Fibroblast of skin of left quadriceps (primary cell): Measurements from ENCODE around the gene MRPL19.
A peak's percentile ranks its signal among the peaks of the same experiment; 100 is the strongest.

Source experiments
- DNase-seq, 2 experiments: peaks; one replicate each; pipeline ENCODE4 v3.0.0-alpha.2; 2013; ENCODE audit warnings: low read depth in 2 of 2

MRPL19 gene

DNA sequence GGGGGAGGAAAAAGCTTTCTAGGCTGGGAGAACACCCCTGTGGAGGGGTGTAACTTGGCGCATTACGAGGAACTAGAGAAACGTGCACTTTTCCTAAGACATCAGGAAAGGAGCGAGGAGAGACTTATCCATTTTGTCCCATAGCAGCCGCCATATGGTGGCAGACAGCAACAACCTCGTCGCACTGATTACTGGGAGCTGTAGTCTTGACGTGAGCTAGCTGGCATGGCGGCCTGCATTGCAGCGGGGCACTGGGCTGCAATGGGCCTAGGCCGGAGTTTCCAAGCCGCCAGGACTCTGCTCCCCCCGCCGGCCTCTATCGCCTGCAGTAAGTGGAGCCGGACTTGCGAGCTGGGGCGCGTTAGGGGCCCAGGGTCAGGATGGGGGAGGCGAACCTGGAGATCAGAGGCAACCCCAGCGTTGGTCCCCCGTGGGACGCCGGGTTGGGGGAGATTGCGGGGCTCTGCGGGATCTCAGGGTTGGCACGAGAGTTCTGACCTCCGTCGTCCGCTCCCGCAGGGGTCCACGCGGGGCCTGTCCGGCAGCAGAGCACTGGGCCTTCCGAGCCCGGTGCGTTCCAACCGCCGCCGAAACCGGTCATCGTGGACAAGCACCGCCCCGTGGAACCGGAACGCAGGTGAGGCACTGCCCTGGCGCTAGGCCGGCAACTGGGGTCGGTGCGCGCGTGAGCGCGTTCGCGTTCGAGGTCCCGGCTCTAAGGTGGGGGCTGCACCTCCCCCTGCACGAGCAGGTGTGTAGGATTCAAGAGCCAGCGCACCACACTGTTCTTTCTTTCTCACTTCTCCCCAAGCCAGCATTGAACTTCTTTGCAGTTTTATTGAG lies at the start of gene MRPL19:
Gene MRPL19, plus strand, starts transcription at position 201 of the 843 bp plus-strand sequence. Its CDS starts 25 bp downstream, at position 226.
- peak; percentile 89 to 90 for DNase-seq

- no peak for DNase-seq
Observed at GRCh38 chr2:75596784-75597183, 49.8 kb upstream of the MRPL19 start.

DNA sequence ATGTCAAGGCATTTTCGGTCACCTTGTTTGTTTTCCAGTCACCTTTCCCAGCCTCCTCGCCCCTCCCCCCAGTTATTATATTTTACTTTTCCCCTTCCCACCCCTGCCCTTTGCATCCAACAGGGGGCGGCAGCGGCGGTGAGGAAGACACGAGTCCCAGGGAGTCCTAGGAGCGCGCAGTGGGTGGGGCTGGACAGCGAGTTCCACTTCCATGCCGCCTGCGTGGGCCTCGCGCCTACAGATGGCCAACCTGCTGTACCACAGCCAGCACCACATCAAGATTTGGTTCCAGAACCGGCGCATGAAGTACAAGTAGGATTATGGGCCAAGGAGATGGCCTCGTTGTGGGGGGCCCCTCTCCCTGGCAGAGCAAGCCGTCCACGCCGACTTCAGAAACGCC lies 48.6 kb upstream of the MRPL19 start:
- no peak for DNase-seq

DNA sequence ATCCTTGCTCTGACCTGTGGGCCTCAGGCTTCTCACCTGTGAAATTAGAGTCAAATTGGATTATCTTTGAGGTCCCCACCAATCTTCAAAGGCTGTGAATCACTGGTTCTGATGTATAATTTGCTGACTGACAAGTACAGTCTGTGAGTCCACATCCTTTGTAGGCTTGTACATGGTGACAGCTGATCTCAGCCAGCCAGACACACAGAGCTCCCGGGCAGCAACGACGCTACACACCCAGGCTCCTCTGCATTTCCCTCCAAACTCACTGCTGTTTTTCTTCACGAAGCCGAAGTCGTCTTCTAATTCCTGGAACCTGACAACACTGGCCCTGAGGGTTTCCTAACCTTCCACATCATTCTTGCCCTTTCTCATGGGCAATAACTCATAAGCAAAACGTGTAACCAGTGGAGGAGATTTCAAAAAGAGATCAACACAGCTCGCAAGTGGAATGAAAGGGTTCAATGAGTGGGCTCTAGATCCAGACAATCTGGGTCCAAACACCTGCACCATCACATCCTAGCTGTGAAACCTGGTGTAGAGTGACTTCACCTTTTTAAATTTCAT lies 47.9 kb upstream of the MRPL19 start:
- no peak for DNase-seq

DNA sequence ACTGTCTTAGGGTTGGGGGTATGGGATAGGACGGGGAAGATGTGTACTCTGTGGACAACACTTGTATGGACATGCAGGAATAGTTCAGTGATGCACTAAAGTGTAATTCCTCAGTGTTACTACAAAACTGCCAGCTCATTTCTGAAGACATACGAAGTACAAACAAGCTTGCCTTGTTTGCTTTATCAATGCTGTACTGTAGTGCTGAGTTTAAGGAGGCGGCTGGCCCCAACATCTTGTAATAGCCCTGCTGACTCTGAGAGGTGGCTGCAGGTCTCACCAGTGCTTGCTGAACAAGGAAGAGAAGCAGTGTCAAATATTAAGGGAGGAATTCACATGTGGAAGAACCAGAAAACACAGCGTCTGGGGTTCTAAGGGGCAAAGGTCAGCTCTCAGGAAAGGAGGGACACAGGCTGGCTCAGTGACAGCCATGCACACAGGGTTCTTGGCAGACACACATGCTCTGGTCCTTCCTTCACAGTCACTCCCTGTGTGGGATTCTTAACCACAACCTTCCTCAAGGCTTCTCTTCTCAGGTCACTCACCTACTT lies 46.0 kb upstream of the MRPL19 start:
- DNase-seq, result no peak

- peak in 1 of 2 experiments; percentile 55 for DNase-seq
Observed at GRCh38 chr2:75602724-75603342, 43.8 kb upstream of the MRPL19 start.

GRCh38 chr2:75603477-75603876 lies 43.1 kb upstream of the MRPL19 start:
- DNase-seq, result no peak

- no peak for DNase-seq
Observed at GRCh38 chr2:75604484-75604883, 42.1 kb upstream of the MRPL19 start.

DNA sequence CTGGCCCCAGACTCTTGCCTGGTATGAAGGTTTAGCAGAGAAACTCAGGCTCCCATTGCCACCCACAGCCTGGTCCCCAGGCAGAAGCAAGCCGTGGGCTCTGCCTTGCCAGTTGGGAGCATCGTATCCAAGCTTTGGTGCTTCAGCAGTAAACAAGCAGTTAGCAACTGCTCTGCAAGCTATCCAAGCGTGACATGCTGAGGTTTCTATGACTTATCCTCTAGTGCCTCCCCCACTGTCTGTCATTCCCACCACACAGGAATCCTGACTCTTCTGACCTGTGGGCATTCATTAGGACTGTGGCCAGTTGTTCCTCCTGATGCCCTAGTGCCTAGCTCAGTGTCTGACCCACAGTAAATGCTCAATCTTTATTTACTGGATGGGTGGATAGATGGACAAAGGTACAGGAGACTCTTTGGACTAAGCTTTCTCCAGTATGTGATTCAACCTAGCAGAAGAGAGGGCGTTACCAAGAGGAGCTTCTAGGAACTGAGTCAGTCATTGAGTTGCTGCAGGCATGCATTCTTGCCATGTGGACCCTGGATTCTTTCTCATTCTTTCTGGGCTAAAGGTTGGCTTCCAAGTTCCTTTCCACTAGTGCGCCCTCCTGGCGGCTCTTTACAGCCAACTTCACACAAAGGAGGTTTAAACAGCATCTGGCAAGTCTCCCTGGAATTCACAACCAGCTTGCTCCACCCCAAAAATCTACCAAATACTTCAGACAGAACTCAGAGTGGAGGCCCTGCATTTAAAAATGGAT lies 40.6 kb upstream of the MRPL19 start:
- peak; percentile 98 for DNase-seq

GRCh38 chr2:75606761-75607399 lies 39.7 kb upstream of the MRPL19 start:
- DNase-seq, result peak; percentile 87 to 88

DNA sequence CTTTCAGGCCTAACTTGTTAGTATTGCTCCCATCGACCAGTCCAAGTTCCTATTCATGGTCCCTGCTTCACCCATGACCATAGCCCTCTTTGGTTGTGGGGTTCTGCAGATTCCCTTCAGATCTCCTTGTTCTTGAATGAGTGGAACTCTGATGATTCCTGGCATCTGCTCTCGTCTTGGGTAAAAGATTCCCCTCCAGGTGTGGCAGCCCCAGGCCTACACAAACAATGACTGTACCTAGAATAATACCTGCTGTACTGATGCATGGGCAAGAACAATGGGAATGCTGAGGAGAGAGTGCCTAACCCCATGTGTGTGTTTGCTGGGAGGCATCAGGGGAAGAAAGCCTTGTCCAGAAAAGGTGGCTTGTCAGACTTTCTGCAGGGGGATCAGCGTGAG lies 39.2 kb upstream of the MRPL19 start:
- no peak for DNase-seq

- no peak for DNase-seq
Observed at GRCh38 chr2:75607988-75608683, 38.4 kb upstream of the MRPL19 start.

DNA sequence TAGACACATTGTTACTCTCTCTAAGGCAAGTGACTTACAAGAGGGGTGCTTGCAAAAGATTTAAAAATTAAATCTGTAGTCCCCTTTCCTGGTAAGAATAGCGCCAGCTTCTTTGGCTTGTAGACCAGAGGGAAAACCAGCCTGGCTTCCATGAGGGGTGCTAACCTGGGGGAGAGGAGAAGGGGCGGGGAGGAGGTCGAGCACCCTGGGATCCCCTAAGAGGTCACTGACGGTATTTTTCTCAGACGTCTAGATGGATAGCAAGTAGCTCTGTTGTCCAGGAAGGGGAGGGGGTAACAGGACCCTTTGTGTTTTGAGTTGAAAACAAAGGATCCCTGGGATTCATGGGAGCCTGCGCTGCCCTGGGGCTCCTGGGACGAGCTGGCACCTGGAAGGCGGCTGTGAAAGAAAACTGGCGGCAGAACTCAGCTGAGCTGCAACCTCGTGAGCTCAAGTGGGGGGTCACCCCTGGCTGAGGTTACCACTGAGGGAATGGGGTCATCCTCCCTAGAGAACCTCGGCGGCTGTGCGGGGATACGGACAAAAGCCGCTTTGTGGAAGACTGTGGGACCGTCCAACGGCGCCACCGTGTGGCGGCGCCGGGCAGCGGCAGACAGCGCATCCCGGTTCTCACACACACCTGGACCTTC lies 37.8 kb upstream of the MRPL19 start:
- no peak for DNase-seq

DNA sequence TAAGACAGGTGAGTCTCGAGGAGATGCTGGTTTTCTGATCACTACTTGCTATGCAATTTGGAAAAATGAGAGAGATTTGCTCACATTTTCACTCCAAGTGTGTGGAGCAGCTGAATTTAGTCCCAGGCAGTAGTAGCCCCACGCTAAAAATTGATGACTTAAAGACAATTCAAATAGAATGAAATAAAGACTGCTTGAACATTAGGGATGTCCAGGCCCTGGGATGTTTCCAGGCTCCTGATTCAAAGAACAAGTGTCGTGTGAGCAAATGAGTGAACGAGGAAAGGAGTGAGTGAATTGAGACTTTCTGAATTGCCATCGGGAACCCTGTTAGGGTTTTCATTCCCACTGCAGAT lies 37.3 kb upstream of the MRPL19 start:
- no peak for DNase-seq

GRCh38 chr2:75609937-75610508 lies 36.6 kb upstream of the MRPL19 start:
- DNase-seq, result no peak

DNA sequence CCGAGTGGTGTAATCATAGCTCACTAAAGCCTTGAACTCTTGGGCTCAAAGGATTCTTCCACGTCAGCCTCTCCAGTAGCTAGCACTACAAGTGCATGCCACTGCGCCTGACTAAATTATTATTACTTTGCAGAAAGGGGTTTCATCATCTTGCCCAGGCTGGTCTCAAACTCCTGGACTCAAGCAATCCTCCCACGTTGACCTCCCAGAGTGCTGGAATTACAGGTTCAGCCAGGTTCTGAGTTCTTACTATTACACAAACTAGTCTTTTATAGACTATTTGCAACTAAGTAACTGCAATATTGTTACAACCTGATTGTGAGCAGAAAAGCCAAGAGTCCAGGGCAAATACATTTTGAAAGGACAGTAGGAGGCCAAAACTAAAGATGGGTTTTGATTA lies 35.9 kb upstream of the MRPL19 start:
- DNase-seq, result no peak

DNA sequence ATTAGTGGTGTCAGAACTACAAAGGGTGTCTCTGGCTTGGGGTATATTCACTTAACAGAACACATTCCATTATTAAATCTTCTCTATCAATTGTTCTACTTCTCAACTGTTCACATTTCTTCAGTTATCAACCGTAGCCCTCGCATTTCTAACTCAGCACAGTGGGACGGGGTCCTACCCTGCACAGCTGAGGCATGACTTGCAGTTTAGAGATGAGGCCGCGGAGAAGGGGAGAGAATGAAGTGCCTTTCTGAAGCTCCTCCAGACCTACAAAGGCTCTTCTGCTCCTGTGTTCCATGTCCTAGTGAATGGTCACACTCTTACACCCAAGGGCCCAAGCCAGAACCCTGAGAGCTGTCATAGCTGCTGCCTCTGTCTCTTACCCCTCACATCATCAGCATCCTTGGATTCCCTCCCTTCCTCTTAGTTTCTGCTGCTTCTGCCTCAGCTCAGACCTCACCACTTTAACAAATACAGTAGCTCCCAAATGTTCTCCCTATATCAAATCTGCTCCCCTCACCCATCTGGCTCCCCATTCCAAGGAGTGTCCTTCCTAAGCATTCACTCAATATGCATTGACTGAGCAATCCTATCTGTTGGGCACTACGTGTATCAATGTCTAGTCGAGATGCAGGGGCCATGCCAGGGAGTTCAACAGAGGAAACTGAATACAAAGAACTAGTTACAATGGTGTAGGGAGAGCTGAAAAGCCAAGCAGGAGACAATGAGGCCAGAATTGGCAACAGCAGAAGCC lies 34.3 kb upstream of the MRPL19 start:
- DNase-seq, result no peak

GRCh38 chr2:75612862-75613243 lies 33.7 kb upstream of the MRPL19 start:
- no peak for DNase-seq

- DNase-seq, result no peak
Observed at GRCh38 chr2:75614162-75614651, 32.4 kb upstream of the MRPL19 start.
